ENCODE measurements around the gene RAD51B.

Gene RAD51B

GRCh38 chr14:68401317-68401716 lies 581.7 kb downstream of the RAD51B start:
- DNase-seq: no peak

- DNase-seq: no peak
Observed at GRCh38 chr14:68401855-68402254, 582.3 kb downstream of the RAD51B start.

- DNase-seq: no peak
Observed at GRCh38 chr14:68402525-68403101, 583.0 kb downstream of the RAD51B start.

- no peak for DNase-seq
Observed at GRCh38 chr14:68403191-68404145, 583.9 kb downstream of the RAD51B start.

GRCh38 chr14:68404146-68404527 lies 584.6 kb downstream of the RAD51B start:
- no peak for DNase-seq

- no peak for DNase-seq
Observed at GRCh38 chr14:68404652-68405183, 585.1 kb downstream of the RAD51B start.

- no peak for DNase-seq
Observed at GRCh38 chr14:68405961-68406360, 586.4 kb downstream of the RAD51B start.

GRCh38 chr14:68407285-68407684 lies 587.7 kb downstream of the RAD51B start:
- DNase-seq: no peak

- no peak for DNase-seq
Observed at GRCh38 chr14:68407825-68408224, 588.2 kb downstream of the RAD51B start.

GRCh38 chr14:68408680-68409079 lies 589.1 kb downstream of the RAD51B start:
- no peak for DNase-seq

- no peak for DNase-seq
Observed at GRCh38 chr14:68409387-68409786, 589.8 kb downstream of the RAD51B start.

GRCh38 chr14:68412505-68413465 lies 593.2 kb downstream of the RAD51B start:
- no peak for DNase-seq

- DNase-seq: no peak
Observed at GRCh38 chr14:68413509-68413908, 593.9 kb downstream of the RAD51B start.

GRCh38 chr14:68414121-68414520 lies 594.5 kb downstream of the RAD51B start:
- no peak for DNase-seq

- DNase-seq: no peak
Observed at GRCh38 chr14:68416171-68416570, 596.6 kb downstream of the RAD51B start.

GRCh38 chr14:68417009-68417650 lies 597.6 kb downstream of the RAD51B start:
- DNase-seq: no peak

- no peak for DNase-seq
Observed at GRCh38 chr14:68418174-68419118, 598.9 kb downstream of the RAD51B start.

- DNase-seq: no peak
Observed at GRCh38 chr14:68420350-68420749, 600.8 kb downstream of the RAD51B start.

GRCh38 chr14:68421116-68421515 lies 601.5 kb downstream of the RAD51B start:
- no peak for DNase-seq

- DNase-seq: no peak
Observed at GRCh38 chr14:68423686-68424085, 604.1 kb downstream of the RAD51B start.

All from SHP77 (cell line).